ENCODE measurements around the gene CELA2B. TPM values are rescaled to one million over a fixed set of nuclear protein-coding genes. Genes with fewer than 3 reads are reported as not detected.
"Not testable (repeated sequence)": the region's sequence is repeated elsewhere in the genome, so short reads cannot be mapped to it uniquely, and the experiment has no call there.

CELA2B gene
- not detected in 2 replicates for total RNA-seq

- intact Hi-C loops (cut with micrococcal nuclease): no loop called here
Observed at GRCh38 chr1:15475752-15476314, at the start of gene CELA2B. Gene CELA2B, plus strand, starts transcription at chr1:15476104. Its CDS starts 22 bp downstream, at chr1:15476126.

GRCh38 chr1:15426492-15427279, 49.2 kb upstream of the CELA2B start:
- DNase-seq: peak; percentile 56
- Mint-ChIP-seq H3K9me3 (no peaks in the 10 kb centered on the region), H3K4me3 (no peak overlapping the region), H3K27me3 (no peaks in the 10 kb centered on the region), H3K36me3 (ENCODE audit: low read depth) (peaks cover 18% of the 10 kb centered on the region), H3K27ac (peak overlapping the region; percentile 73), H3K4me1 (peaks cover 16% of the 10 kb centered on the region)
- intact Hi-C loops (cut with micrococcal nuclease): no loop called here

More at GRCh38 chr1:15475752-15476314, at the start of gene CELA2B:
- no peaks in the 10 kb centered on the region for H3K9me3 Mint-ChIP-seq
- peaks cover 2% of the 10 kb centered on the region for H3K4me1 Mint-ChIP-seq
- H3K27ac Mint-ChIP-seq: no peak within 1 kb of the TSS
- no peaks in the 10 kb centered on the region for H3K27me3 Mint-ChIP-seq
- H3K36me3 Mint-ChIP-seq (ENCODE audit: low read depth): no peaks in the 10 kb centered on the region
- DNase-seq: no peak
- no peak within 1 kb of the TSS for H3K4me3 Mint-ChIP-seq

GRCh38 chr1:15427280-15427666, 48.6 kb upstream of the CELA2B start:
- peaks cover 16% of the 10 kb centered on the region for H3K4me1 Mint-ChIP-seq
- H3K36me3 Mint-ChIP-seq (ENCODE audit: low read depth): peaks cover 16% of the 10 kb centered on the region
- H3K4me3 Mint-ChIP-seq: no peak overlapping the region
- no peak overlapping the region for H3K27ac Mint-ChIP-seq
- intact Hi-C loops (cut with micrococcal nuclease): no loop called here
- H3K9me3 Mint-ChIP-seq: no peaks in the 10 kb centered on the region
- DNase-seq: no peak
- H3K27me3 Mint-ChIP-seq: no peaks in the 10 kb centered on the region

GRCh38 chr1:15428252-15428651, 47.7 kb upstream of the CELA2B start:
- H3K4me3 Mint-ChIP-seq; DNase-seq; H3K9me3 Mint-ChIP-seq; H3K27me3 Mint-ChIP-seq; H3K27ac Mint-ChIP-seq; intact Hi-C loops (cut with micrococcal nuclease): not testable (repeated sequence)
- peaks cover 16% of the 10 kb centered on the region for H3K36me3 Mint-ChIP-seq (ENCODE audit: low read depth)
- peaks cover 16% of the 10 kb centered on the region for H3K4me1 Mint-ChIP-seq

- Mint-ChIP-seq H3K27me3 (no peaks in the 10 kb centered on the region), H3K36me3 (ENCODE audit: low read depth) (peaks cover 16% of the 10 kb centered on the region), H3K9me3 (no peaks in the 10 kb centered on the region), H3K27ac (no peak overlapping the region), H3K4me1 (peaks cover 16% of the 10 kb centered on the region), H3K4me3 (no peak overlapping the region)
- intact Hi-C loops (cut with micrococcal nuclease): no loop called here
- no peak for DNase-seq
Observed at GRCh38 chr1:15428815-15429435, 47.0 kb upstream of the CELA2B start.

GRCh38 chr1:15429701-15430149, 46.2 kb upstream of the CELA2B start:
- DNase-seq: no peak
- H3K36me3 Mint-ChIP-seq (ENCODE audit: low read depth): peaks cover 15% of the 10 kb centered on the region
- intact Hi-C loops (cut with micrococcal nuclease): loop anchor here (10.0 kb wide), 1 partner anchor 305 kb away; no protein-coding TSS in a partner anchor
- H3K27ac Mint-ChIP-seq: no peak overlapping the region
- no peaks in the 10 kb centered on the region for H3K9me3 Mint-ChIP-seq
- H3K4me3 Mint-ChIP-seq: no peak overlapping the region
- no peaks in the 10 kb centered on the region for H3K27me3 Mint-ChIP-seq
- H3K4me1 Mint-ChIP-seq: peaks cover 12% of the 10 kb centered on the region

GRCh38 chr1:15430787-15431570, 44.9 kb upstream of the CELA2B start:
- Mint-ChIP-seq H3K36me3 (ENCODE audit: low read depth) (peaks cover 15% of the 10 kb centered on the region), H3K4me3 (no peak overlapping the region), H3K4me1 (peaks cover 12% of the 10 kb centered on the region), H3K9me3 (no peaks in the 10 kb centered on the region), H3K27me3 (no peaks in the 10 kb centered on the region), H3K27ac (no peak overlapping the region)
- peak; percentile 92 for DNase-seq
- intact Hi-C loops (cut with micrococcal nuclease): loop anchor here (1.0 to 10.0 kb wide), 2 partner anchors 108 to 306 kb away; no protein-coding TSS in a partner anchor

GRCh38 chr1:15431571-15431948, 44.3 kb upstream of the CELA2B start:
- H3K4me1 Mint-ChIP-seq: peaks cover 6% of the 10 kb centered on the region
- intact Hi-C loops (cut with micrococcal nuclease): loop anchor here (1.0 to 10.0 kb wide), 2 partner anchors 108 to 307 kb away; no protein-coding TSS in a partner anchor
- no peak overlapping the region for H3K27ac Mint-ChIP-seq
- H3K36me3 Mint-ChIP-seq (ENCODE audit: low read depth): peaks cover 9% of the 10 kb centered on the region
- H3K9me3 Mint-ChIP-seq: no peaks in the 10 kb centered on the region
- DNase-seq: no peak
- H3K27me3 Mint-ChIP-seq: no peaks in the 10 kb centered on the region
- H3K4me3 Mint-ChIP-seq: no peak overlapping the region

- no peak for DNase-seq
- Mint-ChIP-seq H3K27me3 (no peaks in the 10 kb centered on the region), H3K9me3 (no peaks in the 10 kb centered on the region), H3K36me3 (ENCODE audit: low read depth) (peaks cover 7% of the 10 kb centered on the region), H3K27ac (no peak overlapping the region), H3K4me3 (no peak overlapping the region), H3K4me1 (peaks cover 5% of the 10 kb centered on the region)
- intact Hi-C loops (cut with micrococcal nuclease): loop anchor here (10.0 kb wide), 1 partner anchor 308 kb away; no protein-coding TSS in a partner anchor
Observed at GRCh38 chr1:15432324-15432723, 43.6 kb upstream of the CELA2B start.

GRCh38 chr1:15433471-15433870, 42.4 kb upstream of the CELA2B start:
- no peaks in the 10 kb centered on the region for H3K27me3 Mint-ChIP-seq
- no peak overlapping the region for H3K27ac Mint-ChIP-seq
- H3K36me3 Mint-ChIP-seq (ENCODE audit: low read depth): peaks cover 3% of the 10 kb centered on the region
- no peak for DNase-seq
- no peaks in the 10 kb centered on the region for H3K9me3 Mint-ChIP-seq
- H3K4me1 Mint-ChIP-seq: peaks cover 5% of the 10 kb centered on the region
- intact Hi-C loops (cut with micrococcal nuclease): loop anchor here (10.0 kb wide), 1 partner anchor 309 kb away; no protein-coding TSS in a partner anchor
- H3K4me3 Mint-ChIP-seq: no peak overlapping the region

- not testable (repeated sequence) for DNase-seq; H3K4me1 Mint-ChIP-seq; H3K36me3 Mint-ChIP-seq (ENCODE audit: low read depth); H3K9me3 Mint-ChIP-seq; H3K4me3 Mint-ChIP-seq; H3K27me3 Mint-ChIP-seq; H3K27ac Mint-ChIP-seq
- intact Hi-C loops (cut with micrococcal nuclease): loop anchor here (10.0 kb wide), 1 partner anchor 310 kb away; no protein-coding TSS in a partner anchor
Observed at GRCh38 chr1:15434739-15435138, 41.2 kb upstream of the CELA2B start.

- Mint-ChIP-seq H3K4me3 (no peak overlapping the region), H3K27ac (no peak overlapping the region), H3K36me3 (ENCODE audit: low read depth) (no peaks in the 10 kb centered on the region), H3K9me3 (no peaks in the 10 kb centered on the region), H3K27me3 (no peaks in the 10 kb centered on the region), H3K4me1 (peaks cover 3% of the 10 kb centered on the region)
- DNase-seq: no peak
- intact Hi-C loops (cut with micrococcal nuclease): loop anchor here (10.0 kb wide), 1 partner anchor 311 kb away; no protein-coding TSS in a partner anchor
Observed at GRCh38 chr1:15435239-15436077, 40.4 kb upstream of the CELA2B start.
